ENCODE measurements around the gene CHD9.

- TF ChIP-seq CTCF (IDR thresholded peaks at IDR 0.05; ENCODE audit: low read length) (no peak), EZH2 (IDR thresholded peaks at IDR 0.05; ENCODE audit: borderline replicate concordance, low read length) (no peak)
Measured at GRCh38 chr16:53105565-53105964, 50.8 kb downstream of the CHD9 start.

All from OCI-LY1 (cell line).